H9 (cell line): ENCODE data around the gene ARMC5. TPM values are rescaled to one million over a fixed set of nuclear protein-coding genes. Genes with fewer than 3 reads are reported as not detected.
A peak's percentile ranks its signal among the peaks of the same experiment; 100 is the strongest.

Experiments used
- DNase-seq: peaks from one replicate; pipeline ENCODE4 v3.0.0-alpha.2; 2017
- H2AFZ ChIP-seq: one replicate; pipeline ENCODE4 v1.6.1; 2013; ENCODE audit warnings: mild to moderate bottlenecking, low read length, control low read depth, moderate library complexity
- H2AK5ac ChIP-seq: 2 replicates; pipeline ENCODE4 v1.6.1; 2013; ENCODE audit warnings: low read length, control low read depth, mixed read lengths; ENCODE audit not compliant: insufficient read length
- H2BK120ac ChIP-seq: one replicate; pipeline ENCODE4 v1.6.1; 2013; ENCODE audit warnings: low read depth, mild to moderate bottlenecking, low read length, control low read depth, inconsistent platforms; ENCODE audit not compliant: poor library complexity, severe bottlenecking
- H2BK12ac ChIP-seq: 2 replicates; pipeline ENCODE4 v1.6.1; 2013; ENCODE audit warnings: low read length, control low read depth, mixed read lengths, low read depth; ENCODE audit not compliant: insufficient read length
- H2BK15ac ChIP-seq: 2 replicates; pipeline ENCODE4 v1.6.1; 2013; ENCODE audit warnings: low read depth, low read length, control low read depth
- H2BK20ac ChIP-seq: one replicate; pipeline ENCODE4 v1.6.1; 2013; ENCODE audit warnings: low read depth, mild to moderate bottlenecking, low read length, control low read depth, inconsistent platforms; ENCODE audit not compliant: poor library complexity, severe bottlenecking
- H2BK5ac ChIP-seq: 2 replicates; pipeline ENCODE4 v1.6.1; 2013; ENCODE audit warnings: low read length, control low read depth, mixed read lengths; ENCODE audit not compliant: insufficient read length
- H3K14ac ChIP-seq: 2 replicates; pipeline ENCODE4 v1.6.1; 2013; ENCODE audit warnings: low read length, control low read depth; ENCODE audit not compliant: insufficient read depth
- H3K18ac ChIP-seq: 2 replicates; pipeline ENCODE4 v1.6.1; 2013; ENCODE audit warnings: low read depth, mild to moderate bottlenecking, mixed read lengths, low read length, control low read depth; ENCODE audit not compliant: insufficient read length
- H3K23ac ChIP-seq: 2 replicates; pipeline ENCODE4 v1.6.1; 2013; ENCODE audit warnings: low read length, control low read depth, mixed read lengths, low read depth; ENCODE audit not compliant: insufficient read length
- H3K23me2 ChIP-seq: 2 replicates; pipeline ENCODE4 v1.6.1; 2013; ENCODE audit warnings: low read depth, mild to moderate bottlenecking, mixed read lengths, low read length, control low read depth; ENCODE audit not compliant: insufficient read length, poor library complexity, severe bottlenecking
- H3K27ac ChIP-seq: 2 replicates; pipeline ENCODE4 v1.5.1; 2013; ENCODE audit warnings: low read length, control low read depth, mixed read lengths, low read depth; ENCODE audit not compliant: insufficient read length
- H3K27me3 ChIP-seq: 2 replicates; pipeline ENCODE4 v1.6.1; 2013; ENCODE audit warnings: low read length, control low read depth, inconsistent platforms; ENCODE audit not compliant: insufficient read depth
- H3K4ac ChIP-seq: 2 replicates; pipeline ENCODE4 v1.6.1; 2013; ENCODE audit warnings: low read depth, mild to moderate bottlenecking, control low read depth, inconsistent platforms, low read length, moderate library complexity
- H3K4me1 ChIP-seq: 2 replicates; pipeline ENCODE4 v1.6.1; 2013; ENCODE audit warnings: low read length, control low read depth, inconsistent platforms; ENCODE audit not compliant: insufficient read depth
- H3K4me2 ChIP-seq: 2 replicates; pipeline ENCODE4 v1.6.1; 2013; ENCODE audit warnings: low read length, control low read depth, mixed read lengths; ENCODE audit not compliant: insufficient read length, insufficient read depth
- H3K56ac ChIP-seq: 2 replicates; pipeline ENCODE4 v1.6.1; 2013; ENCODE audit warnings: low read depth, mild to moderate bottlenecking, mixed read lengths, low read length, control low read depth; ENCODE audit not compliant: insufficient read length
- H3K79me1 ChIP-seq: 2 replicates; pipeline ENCODE4 v1.6.1; 2013; ENCODE audit warnings: low read depth, mild to moderate bottlenecking, moderate library complexity, low read length, control low read depth, inconsistent platforms; ENCODE audit not compliant: insufficient read depth, poor library complexity, severe bottlenecking
- H3K79me2 ChIP-seq: 2 replicates; pipeline ENCODE4 v1.6.1; 2013; ENCODE audit warnings: low read length, control low read depth, inconsistent platforms; ENCODE audit not compliant: insufficient read depth
- H3K9ac ChIP-seq: 2 replicates; pipeline ENCODE4 v1.6.1; 2013; ENCODE audit warnings: low read length, control low read depth, mixed read lengths; ENCODE audit not compliant: insufficient read length; ENCODE audit errors: extremely low read depth
- H3K9me3 ChIP-seq: one replicate; pipeline ENCODE4 v1.6.1; 2013; ENCODE audit warnings: low read depth, low read length, inconsistent platforms; ENCODE audit not compliant: control insufficient read depth
- H3T11ph ChIP-seq: one replicate; pipeline ENCODE4 v1.6.1; 2013; ENCODE audit warnings: mild to moderate bottlenecking, low read length, control low read depth, inconsistent platforms
- H4K20me1 ChIP-seq: one replicate; pipeline ENCODE4 v1.6.1; 2013; ENCODE audit not compliant: control insufficient read depth, insufficient read length, insufficient read depth
- H4K5ac ChIP-seq: 2 replicates; pipeline ENCODE4 v1.6.1; 2013; ENCODE audit warnings: low read depth, mild to moderate bottlenecking, mixed read lengths, low read length, control low read depth; ENCODE audit not compliant: insufficient read length
- H4K8ac ChIP-seq: replicated peaks from 2 replicates; pipeline ENCODE4 v1.6.1; 2013; ENCODE audit warnings: low read length, control low read depth, mixed read lengths, low read depth; ENCODE audit not compliant: insufficient read length
- H4K91ac ChIP-seq: 2 replicates; pipeline ENCODE4 v1.6.1; 2013; ENCODE audit warnings: low read depth, mild to moderate bottlenecking, moderate library complexity, mixed read lengths, low read length, control low read depth; ENCODE audit not compliant: insufficient read length
- H3K27ac Mint-ChIP-seq, 3 experiments: 2 replicates in 2 of 3; 3 replicates in 1 of 3; pipeline ENCODE4 v1.8.0; 2020 to 2021; ENCODE audit warnings: mixed read lengths in 3 of 3, mild to moderate bottlenecking in 1 of 3, moderate library complexity in 1 of 3
- H3K27me3 Mint-ChIP-seq: 2 replicates; pipeline ENCODE4 v1.8.0; 2021; ENCODE audit warnings: low read depth, mild to moderate bottlenecking, moderate library complexity, mixed read lengths
- H3K36me3 Mint-ChIP-seq, 3 experiments: 2 replicates in 2 of 3; 3 replicates in 1 of 3; pipeline ENCODE4 v1.8.0; 2020 to 2021; ENCODE audit warnings: low read depth in 3 of 3, mixed read lengths in 3 of 3; ENCODE audit not compliant: insufficient read depth in 1 of 3
- H3K4me1 Mint-ChIP-seq, 2 experiments: 2 replicates each; pipeline ENCODE4 v1.8.0; 2020; ENCODE audit warnings: mixed read lengths in 2 of 2
- H3K4me3 Mint-ChIP-seq, 2 experiments: 2 replicates in 1 of 2; 3 replicates in 1 of 2; pipeline ENCODE4 v1.8.0; 2020 to 2021; ENCODE audit warnings: mild to moderate bottlenecking in 2 of 2, mixed read lengths in 2 of 2, moderate library complexity in 1 of 2
- H3K9me3 Mint-ChIP-seq, 2 experiments: 2 replicates in 1 of 2; 3 replicates in 1 of 2; pipeline ENCODE4 v1.8.0; 2020; ENCODE audit warnings: mild to moderate bottlenecking in 2 of 2, mixed read lengths in 2 of 2, moderate library complexity in 1 of 2
- WGBS: extraction: QIAGEN DNeasy Blood & Tissue Kit; methylation state at CpG from one replicate; pipeline ENCODE4 v1.1.7; 2013; ENCODE audit warnings: missing lambda C conversion rate, low lambda C conversion rate, mixed read lengths; ENCODE audit not compliant: insufficient read length; ENCODE audit errors: extremely low coverage; 5-methylcytosine and 5-hydroxymethylcytosine counted together
- total RNA-seq: library from RNA; stranded (reverse); gene quantifications from 2 replicates; pipeline ENCODE4 v1.2.1, GENCODE V29; 2021
- TF ChIP-seq, protein P1 (sequence below): fragments of 200-600 bp; sonication (generic); conservative IDR thresholded peaks from 3 replicates; pipeline ENCODE4 v1.8.0; 2021; ENCODE audit warnings: antibody characterized with exemption, mild to moderate bottlenecking

The ARMC5 gene
- total RNA-seq, 1 experiment from 2014 or later, result 18.7 TPM

DNA sequence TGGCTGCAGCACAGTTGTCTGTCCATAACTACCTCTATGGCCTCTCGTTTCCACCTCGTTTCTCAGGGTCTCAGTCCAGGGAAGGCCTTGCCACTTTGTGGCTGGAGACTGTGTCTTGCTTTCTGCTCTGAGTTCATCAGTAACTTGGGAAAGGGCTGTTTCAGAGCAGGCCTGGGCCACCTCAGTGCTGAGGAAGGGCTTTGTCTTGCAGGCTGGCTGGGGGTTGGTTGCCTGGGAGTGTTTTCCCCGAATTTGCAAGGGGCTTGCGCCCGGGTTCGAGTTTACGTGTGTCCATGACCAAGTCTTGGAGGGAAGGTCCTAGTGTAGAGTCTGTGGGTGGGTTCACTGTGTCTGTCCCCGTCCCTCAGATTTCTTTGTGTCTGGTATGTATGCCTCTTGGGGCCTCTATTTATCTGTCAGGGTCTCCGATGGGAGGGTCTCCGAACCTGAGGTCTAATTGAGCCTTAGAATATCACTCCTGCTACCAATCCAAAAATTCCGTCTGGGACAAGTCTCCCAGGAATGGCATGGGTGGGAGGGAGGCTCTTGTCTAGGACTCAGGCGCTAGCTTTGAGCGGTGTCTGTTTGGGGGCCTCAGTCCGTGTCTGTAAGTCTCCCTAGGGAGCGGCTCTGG is 12.1 kb downstream of the ARMC5 start:
- H2AFZ ChIP-seq, result no peak overlapping the region

More for the DNA sequence above, 12.1 kb downstream of the ARMC5 start:
- H3K27ac ChIP-seq, result no peak overlapping the region
- peak overlapping the region; percentile 54 for H3K4me2 ChIP-seq
- no peak overlapping the region for H4K8ac ChIP-seq
- peaks cover 3% of the 10 kb centered on the region; the same call in 1 of the 2 replicates for H3K4me1 ChIP-seq
- H3K27me3 ChIP-seq, result no peaks in the 10 kb centered on the region; the same call in 1 of the 2 replicates
- H4K91ac ChIP-seq, result no peak overlapping the region
- no peaks in the 10 kb centered on the region for H3K79me2 ChIP-seq
- H3K4ac ChIP-seq, result no peak overlapping the region
- H3T11ph ChIP-seq, result no peak overlapping the region
- H3K56ac ChIP-seq, result no peak overlapping the region
- H3K27ac Mint-ChIP-seq, result no peak overlapping the region; a peak in 1 of 7 replicates
- H3K23me2 ChIP-seq, result peaks cover 12% of the 10 kb centered on the region
- TF ChIP-seq, protein P1, sequence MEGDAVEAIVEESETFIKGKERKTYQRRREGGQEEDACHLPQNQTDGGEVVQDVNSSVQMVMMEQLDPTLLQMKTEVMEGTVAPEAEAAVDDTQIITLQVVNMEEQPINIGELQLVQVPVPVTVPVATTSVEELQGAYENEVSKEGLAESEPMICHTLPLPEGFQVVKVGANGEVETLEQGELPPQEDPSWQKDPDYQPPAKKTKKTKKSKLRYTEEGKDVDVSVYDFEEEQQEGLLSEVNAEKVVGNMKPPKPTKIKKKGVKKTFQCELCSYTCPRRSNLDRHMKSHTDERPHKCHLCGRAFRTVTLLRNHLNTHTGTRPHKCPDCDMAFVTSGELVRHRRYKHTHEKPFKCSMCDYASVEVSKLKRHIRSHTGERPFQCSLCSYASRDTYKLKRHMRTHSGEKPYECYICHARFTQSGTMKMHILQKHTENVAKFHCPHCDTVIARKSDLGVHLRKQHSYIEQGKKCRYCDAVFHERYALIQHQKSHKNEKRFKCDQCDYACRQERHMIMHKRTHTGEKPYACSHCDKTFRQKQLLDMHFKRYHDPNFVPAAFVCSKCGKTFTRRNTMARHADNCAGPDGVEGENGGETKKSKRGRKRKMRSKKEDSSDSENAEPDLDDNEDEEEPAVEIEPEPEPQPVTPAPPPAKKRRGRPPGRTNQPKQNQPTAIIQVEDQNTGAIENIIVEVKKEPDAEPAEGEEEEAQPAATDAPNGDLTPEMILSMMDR, result no peak
- no peak overlapping the region for H4K5ac ChIP-seq
- no peak overlapping the region for H3K18ac ChIP-seq
- H3K9me3 Mint-ChIP-seq, result no peaks in the 10 kb centered on the region; a peak in 1 of 5 replicates
- H3K23ac ChIP-seq, result no peak overlapping the region
- DNase-seq, result no peak
- no peaks in the 10 kb centered on the region for H3K9me3 ChIP-seq
- H3K4me1 Mint-ChIP-seq, result peaks cover 10 to 18% of the 10 kb centered on the region in 2 experiments
- H4K20me1 ChIP-seq, result no peaks in the 10 kb centered on the region
- H3K36me3 Mint-ChIP-seq, result peaks cover 3 to 21% (median 3%) of the 10 kb centered on the region in 3 experiments; a peak in 6 of 7 replicates
- H2BK15ac ChIP-seq, result no peak overlapping the region
- no CpG with 5 or more reads among the region's 15 CpGs for WGBS
- H3K9ac ChIP-seq, result peak overlapping the region; percentile 25
- no peak overlapping the region for H2AK5ac ChIP-seq
- H3K4me3 Mint-ChIP-seq, result peak overlapping the region; percentile 72 to 80
- H2BK120ac ChIP-seq, result no peak overlapping the region
- H3K14ac ChIP-seq, result no peak overlapping the region
- no peak overlapping the region for H2BK5ac ChIP-seq
- H3K27me3 Mint-ChIP-seq, result peaks cover 43% of the 10 kb centered on the region
- H3K79me1 ChIP-seq, result no peaks in the 10 kb centered on the region
- no peak overlapping the region for H2BK20ac ChIP-seq
- no peak overlapping the region for H2BK12ac ChIP-seq
